ENCODE results near the gene EXOSC5. TPM values are rescaled to one million over a fixed set of nuclear protein-coding genes. Genes with fewer than 3 reads are reported as not detected.
A peak's percentile ranks its signal among the peaks of the same experiment; 100 is the strongest.

Gene EXOSC5
- total RNA-seq, 2 experiments from 2014 or later, result 20.9 to 25.9 TPM

GRCh38 chr19:41433171-41433570, 36.0 kb upstream of the EXOSC5 start:
- ATAC-seq (ENCODE audit: low read depth) (no peak), DNase-seq (no peak)
- Mint-ChIP-seq H3K4me3 (no peak overlapping the region), H3K27ac (no peak overlapping the region), H3K27me3 (no peaks in the 10 kb centered on the region), H3K4me1 (peaks cover 16% of the 10 kb centered on the region), H3K36me3 (peaks cover 7% of the 10 kb centered on the region), H3K9me3 (no peaks in the 10 kb centered on the region)
- POLR2A ChIA-PET, result interaction anchor here (1.0 kb wide), 1 partner anchor 9 kb away, joined by 4 read pairs; no protein-coding TSS in a partner anchor

GRCh38 chr19:41431426-41432386, 34.5 kb upstream of the EXOSC5 start:
- Mint-ChIP-seq H3K27ac (peak overlapping the region; percentile 2), H3K9me3 (no peaks in the 10 kb centered on the region), H3K27me3 (no peaks in the 10 kb centered on the region), H3K36me3 (peaks cover 10% of the 10 kb centered on the region), H3K4me3 (no peak overlapping the region), H3K4me1 (peaks cover 22% of the 10 kb centered on the region)
- ATAC-seq (ENCODE audit: low read depth) (no peak), DNase-seq (no peak)
- POLR2A ChIA-PET, result interaction anchor here (0.9 to 1.6 kb wide), 5 partner anchors 8 to 104 kb away, joined by 3 to 4 read pairs (median 3); partner anchors contain the start of gene DMAC2

GRCh38 chr19:41430922-41431321, 33.8 kb upstream of the EXOSC5 start:
- ATAC-seq (ENCODE audit: low read depth) (no peak), DNase-seq (no peak)
- H3K36me3 Mint-ChIP-seq, result peaks cover 10% of the 10 kb centered on the region
- H3K27ac Mint-ChIP-seq, result no peak overlapping the region
- peaks cover 23% of the 10 kb centered on the region for H3K4me1 Mint-ChIP-seq
- POLR2A ChIA-PET, result interaction anchor here (0.9 to 1.6 kb wide), 4 partner anchors 74 to 103 kb away, joined by 3 to 4 read pairs (median 3); no protein-coding TSS in a partner anchor
- no peaks in the 10 kb centered on the region for H3K27me3 Mint-ChIP-seq
- H3K4me3 Mint-ChIP-seq, result no peak overlapping the region
- no peaks in the 10 kb centered on the region for H3K9me3 Mint-ChIP-seq

GRCh38 chr19:41428481-41428859, 31.3 kb upstream of the EXOSC5 start:
- peak overlapping the region; percentile 98 for H3K4me3 Mint-ChIP-seq
- no peaks in the 10 kb centered on the region for H3K9me3 Mint-ChIP-seq
- H3K4me1 Mint-ChIP-seq, result peaks cover 21% of the 10 kb centered on the region
- peak overlapping the region; percentile 55 for H3K27ac Mint-ChIP-seq
- H3K27me3 Mint-ChIP-seq, result no peaks in the 10 kb centered on the region
- peaks cover 8% of the 10 kb centered on the region for H3K36me3 Mint-ChIP-seq
- POLR2A ChIA-PET, result interaction anchor here (0.5 to 3.8 kb wide), 5 partner anchors 9 to 73 kb away, joined by 3 to 24 read pairs (median 5); partner anchors contain the start of genes B9D2 and DMAC2
- DNase-seq (no peak), ATAC-seq (ENCODE audit: low read depth) (peak; percentile 15)

- ATAC-seq (ENCODE audit: low read depth) (peak; percentile 37), DNase-seq (peak; percentile 52)
- Mint-ChIP-seq H3K27ac (peak overlapping the region; percentile 97), H3K4me1 (peaks cover 21% of the 10 kb centered on the region), H3K36me3 (peaks cover 9% of the 10 kb centered on the region), H3K4me3 (peak overlapping the region; percentile 98), H3K9me3 (no peaks in the 10 kb centered on the region), H3K27me3 (no peaks in the 10 kb centered on the region)
- POLR2A ChIA-PET, result interaction anchor here (0.5 to 3.8 kb wide), 7 partner anchors 9 to 75 kb away, joined by 3 to 24 read pairs (median 3); partner anchors contain the start of genes B9D2 and DMAC2
These were observed 30.7 kb upstream of the EXOSC5 start for GRCh38 chr19:41427647-41428480.

GRCh38 chr19:41426952-41427646, 29.9 kb upstream of the EXOSC5 start, which contains the start of gene B3GNT8:
TSS of gene B3GNT8 (minus strand) at chr19:41427374. CDS start at chr19:41426778, 596 bp downstream.
- peaks cover 11% of the 10 kb centered on the region for H3K36me3 Mint-ChIP-seq
- POLR2A ChIA-PET, result interaction anchor here (0.8 to 3.8 kb wide), 5 partner anchors 10 to 122 kb away, joined by 3 to 24 read pairs (median 3); partner anchors contain the start of gene DMAC2
- DNase-seq (peak; percentile 71), ATAC-seq (ENCODE audit: low read depth) (peak; percentile 74)
- no peaks in the 10 kb centered on the region for H3K9me3 Mint-ChIP-seq
- no peaks in the 10 kb centered on the region for H3K27me3 Mint-ChIP-seq
- peak within 1 kb of the TSS; percentile 97 for H3K27ac Mint-ChIP-seq
- peak within 1 kb of the TSS; percentile 98 for H3K4me3 Mint-ChIP-seq
- peaks cover 17% of the 10 kb centered on the region for H3K4me1 Mint-ChIP-seq

- Mint-ChIP-seq H3K27me3 (no peaks in the 10 kb centered on the region), H3K9me3 (no peaks in the 10 kb centered on the region), H3K27ac (peak overlapping the region; percentile 97), H3K36me3 (peaks cover 16% of the 10 kb centered on the region), H3K4me3 (peak overlapping the region; percentile 98), H3K4me1 (peaks cover 17% of the 10 kb centered on the region)
- ATAC-seq (ENCODE audit: low read depth) (no peak), DNase-seq (no peak)
- POLR2A ChIA-PET, result interaction anchor here (0.6 to 3.8 kb wide), 3 partner anchors 13 to 122 kb away, joined by 3 to 24 read pairs (median 3); partner anchors contain the start of gene DMAC2
These were observed 29.1 kb upstream of the EXOSC5 start for GRCh38 chr19:41426116-41426841.

GRCh38 chr19:41425174-41426115, 28.3 kb upstream of the EXOSC5 start:
- DNase-seq (no peak), ATAC-seq (ENCODE audit: low read depth) (no peak)
- H3K27ac Mint-ChIP-seq, result peak overlapping the region; percentile 70
- H3K9me3 Mint-ChIP-seq, result no peaks in the 10 kb centered on the region
- H3K36me3 Mint-ChIP-seq, result peaks cover 25% of the 10 kb centered on the region
- H3K4me1 Mint-ChIP-seq, result peaks cover 17% of the 10 kb centered on the region
- no peaks in the 10 kb centered on the region for H3K27me3 Mint-ChIP-seq
- H3K4me3 Mint-ChIP-seq, result peak overlapping the region; percentile 25
- POLR2A ChIA-PET, result interaction anchor here (0.6 kb wide), 2 partner anchors 40 to 88 kb away, joined by 3 to 6 read pairs; no protein-coding TSS in a partner anchor

GRCh38 chr19:41424335-41425173, 27.4 kb upstream of the EXOSC5 start:
- H3K27ac Mint-ChIP-seq, result peak overlapping the region; percentile 70
- H3K4me1 Mint-ChIP-seq, result peaks cover 19% of the 10 kb centered on the region
- DNase-seq (no peak), ATAC-seq (ENCODE audit: low read depth) (no peak)
- no peaks in the 10 kb centered on the region for H3K9me3 Mint-ChIP-seq
- POLR2A ChIA-PET, result interaction anchor here (0.6 to 1.4 kb wide), 4 partner anchors 9 to 346 kb away, joined by 3 to 6 read pairs (median 4); no protein-coding TSS in a partner anchor
- H3K4me3 Mint-ChIP-seq, result peak overlapping the region; percentile 39
- peaks cover 28% of the 10 kb centered on the region for H3K36me3 Mint-ChIP-seq
- no peaks in the 10 kb centered on the region for H3K27me3 Mint-ChIP-seq

- H3K9me3 Mint-ChIP-seq, result no peaks in the 10 kb centered on the region
- H3K27ac Mint-ChIP-seq, result peak overlapping the region; percentile 34
- POLR2A ChIA-PET, result no interaction called here
- DNase-seq (no peak), ATAC-seq (ENCODE audit: low read depth) (no peak)
- H3K27me3 Mint-ChIP-seq, result no peaks in the 10 kb centered on the region
- H3K4me1 Mint-ChIP-seq, result peaks cover 13% of the 10 kb centered on the region
- peaks cover 33% of the 10 kb centered on the region for H3K36me3 Mint-ChIP-seq
- H3K4me3 Mint-ChIP-seq, result no peak overlapping the region
These were observed 25.8 kb upstream of the EXOSC5 start for GRCh38 chr19:41422955-41423354.

Data from activated naive CD8-positive, alpha-beta T cell treated with anti-CD3 and anti-CD28 coated beads, Interleukin-2, amount 10 ng/mL, durations not matched to agents 7 days and 5 days (primary cell).